Upper lobe of left lung (tissue), 6 donors: ENCODE data around the gene ROCK2. TPM values are rescaled to one million over a fixed set of nuclear protein-coding genes. Genes with fewer than 3 reads are reported as not detected.

Experiments used
- ATAC-seq, 2 donors: fragments of 200-7000 bp; cut with Tn5 transposase; one replicate each; pipeline ENCODE4 v1.9.1; 2022; ENCODE audit warnings: mild to moderate bottlenecking in 2 of 2, moderate library complexity in 2 of 2; ENCODE audit not compliant: low FRiP score in 2 of 2
- DNase-seq, 2 donors: peaks; one replicate each; pipeline ENCODE4 v3.0.0-alpha.2; 2019 to 2020
- H3K27ac ChIP-seq, 4 donors: fragments of 200-600 bp; sonication (generic); one replicate each; pipeline ENCODE4 v1.5.1; 2016 to 2019
- H3K27me3 ChIP-seq, 4 donors: fragments of 200-600 bp; sonication (generic); one replicate each; pipeline ENCODE4 v1.5.1; 2017 to 2019
- H3K36me3 ChIP-seq, 4 donors: fragments of 200-600 bp; sonication (generic); one replicate each; pipeline ENCODE4 v1.5.1; 2016 to 2019
- H3K4me1 ChIP-seq, 4 donors: fragments of 200-600 bp; sonication (generic); one replicate each; pipeline ENCODE4 v1.5.1; 2018 to 2019
- H3K4me3 ChIP-seq, 4 donors: fragments of 200-600 bp; sonication (generic); one replicate each; pipeline ENCODE4 v1.5.1; 2017 to 2019; ENCODE audit warnings: mild to moderate bottlenecking in 2 of 4, moderate library complexity in 1 of 4
- H3K9me3 ChIP-seq, 4 donors: fragments of 200-600 bp; sonication (generic); one replicate each; pipeline ENCODE4 v1.5.1; 2018 to 2019
- EP300 ChIP-seq, 4 donors: sonication (generic); formaldehyde crosslinking; IDR thresholded peaks; one replicate each; pipeline ENCODE4 v1.5.1; 2017; ENCODE audit warnings: antibody characterized with exemption in 4 of 4, control low read depth in 2 of 4
- POLR2A ChIP-seq, 4 donors: fragments of 450-650 bp; IDR thresholded peaks; one replicate each; pipeline ENCODE4 v1.5.1; 2016 to 2017; ENCODE audit warnings: antibody characterized with exemption in 4 of 4, mild to moderate bottlenecking in 2 of 4
- POLR2AphosphoS5 ChIP-seq, 2 donors: sonication (generic); formaldehyde crosslinking; IDR thresholded peaks; one replicate each; pipeline ENCODE4 v1.5.1; 2017; ENCODE audit warnings: antibody characterized with exemption in 2 of 2
- WGBS, 2 donors: methylation state at CpG; one replicate each; pipeline ENCODE4 v1.1.5; 2017 to 2018; 5-methylcytosine and 5-hydroxymethylcytosine counted together
- total RNA-seq, 6 donors: library from RNA; depleted of rRNA in 4 of 6; stranded (reverse); fragments of >200 nt in 4 of 6; gene quantifications; one replicate each; pipeline versions ENCODE4 v1.1.0 to v1.2.1, GENCODE V29; 2016 to 2021
- TF ChIP-seq, protein P1 (sequence below), 6 experiments: fragments of 450-650 bp in 4 of 6; fragments of 200-600 bp in 2 of 6; sonication (generic) in 2 of 6; IDR thresholded peaks; one replicate each; pipeline ENCODE4 v1.5.1; 2016 to 2019; ENCODE audit warnings: antibody characterized with exemption in 6 of 6
- donor health status: DM: no; HTN: no; CAD: no; lungs with moderate emphysema.
- donor health status: DM: no; HTN: yes; CAD: no; lungs with severe emphysema.

Gene ROCK2
- total RNA-seq, 6 donors from 2014 or later, result 37.6 to 99.7 (median 56.2) TPM

DNA sequence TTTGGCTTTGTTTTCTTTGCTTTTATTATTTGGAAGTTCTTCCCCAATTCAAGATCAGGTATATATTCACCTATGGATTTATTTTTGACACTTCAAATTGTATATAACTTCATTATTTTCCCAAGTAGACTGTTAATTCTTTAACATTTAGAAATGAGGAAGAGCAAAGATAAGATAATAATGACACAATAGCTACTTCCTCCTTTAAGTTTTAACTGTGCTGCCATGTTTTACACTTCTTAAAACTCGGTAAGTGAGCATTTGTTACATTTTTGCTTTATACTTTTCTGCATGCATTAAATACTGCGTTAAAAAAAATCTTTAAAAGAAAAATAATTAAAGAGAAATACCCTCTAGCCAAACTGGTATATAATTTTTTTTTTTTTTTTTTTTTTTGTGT, 156.7 kb downstream of the ROCK2 start:
- ATAC-seq (no peak), DNase-seq (no peak)
- Histone ChIP-seq H3K4me3 (no peak overlapping the region), H3K27ac (no peak overlapping the region), H3K36me3 (peaks cover 5 to 78% (median 24%) of the 10 kb centered on the region in 4 donors), H3K27me3 (no peaks in the 10 kb centered on the region), H3K4me1 (no peaks in the 10 kb centered on the region), H3K9me3 (no peaks in the 10 kb centered on the region)
- TF ChIP-seq, protein P1, sequence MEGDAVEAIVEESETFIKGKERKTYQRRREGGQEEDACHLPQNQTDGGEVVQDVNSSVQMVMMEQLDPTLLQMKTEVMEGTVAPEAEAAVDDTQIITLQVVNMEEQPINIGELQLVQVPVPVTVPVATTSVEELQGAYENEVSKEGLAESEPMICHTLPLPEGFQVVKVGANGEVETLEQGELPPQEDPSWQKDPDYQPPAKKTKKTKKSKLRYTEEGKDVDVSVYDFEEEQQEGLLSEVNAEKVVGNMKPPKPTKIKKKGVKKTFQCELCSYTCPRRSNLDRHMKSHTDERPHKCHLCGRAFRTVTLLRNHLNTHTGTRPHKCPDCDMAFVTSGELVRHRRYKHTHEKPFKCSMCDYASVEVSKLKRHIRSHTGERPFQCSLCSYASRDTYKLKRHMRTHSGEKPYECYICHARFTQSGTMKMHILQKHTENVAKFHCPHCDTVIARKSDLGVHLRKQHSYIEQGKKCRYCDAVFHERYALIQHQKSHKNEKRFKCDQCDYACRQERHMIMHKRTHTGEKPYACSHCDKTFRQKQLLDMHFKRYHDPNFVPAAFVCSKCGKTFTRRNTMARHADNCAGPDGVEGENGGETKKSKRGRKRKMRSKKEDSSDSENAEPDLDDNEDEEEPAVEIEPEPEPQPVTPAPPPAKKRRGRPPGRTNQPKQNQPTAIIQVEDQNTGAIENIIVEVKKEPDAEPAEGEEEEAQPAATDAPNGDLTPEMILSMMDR (IDR thresholded peaks at IDR 0.05), result no peak
- TF ChIP-seq EP300 (IDR thresholded peaks at IDR 0.05), result no peak
- no peak for TF ChIP-seq POLR2A (IDR thresholded peaks at IDR 0.05)
- no peak for TF ChIP-seq POLR2AphosphoS5 (IDR thresholded peaks at IDR 0.05)
- WGBS, 2 donors, result 76 to 87% methylated on average over 2 of the region's 2 CpGs

- Histone ChIP-seq H3K9me3 (no peaks in the 10 kb centered on the region), H3K27ac (no peak overlapping the region), H3K4me3 (no peak overlapping the region), H3K4me1 (no peaks in the 10 kb centered on the region), H3K27me3 (no peaks in the 10 kb centered on the region), H3K36me3 (peaks cover 5 to 77% (median 24%) of the 10 kb centered on the region in 4 donors)
- ATAC-seq (no peak), DNase-seq (no peak)
- 88 to 90% methylated on average over 7 of the region's 7 CpGs for WGBS, 2 donors
- TF ChIP-seq EP300 (IDR thresholded peaks at IDR 0.05) (no peak), POLR2AphosphoS5 (IDR thresholded peaks at IDR 0.05) (no peak), POLR2A (IDR thresholded peaks at IDR 0.05) (no peak)
Observed at GRCh38 chr2:11187083-11187619, 157.3 kb downstream of the ROCK2 start.

DNA sequence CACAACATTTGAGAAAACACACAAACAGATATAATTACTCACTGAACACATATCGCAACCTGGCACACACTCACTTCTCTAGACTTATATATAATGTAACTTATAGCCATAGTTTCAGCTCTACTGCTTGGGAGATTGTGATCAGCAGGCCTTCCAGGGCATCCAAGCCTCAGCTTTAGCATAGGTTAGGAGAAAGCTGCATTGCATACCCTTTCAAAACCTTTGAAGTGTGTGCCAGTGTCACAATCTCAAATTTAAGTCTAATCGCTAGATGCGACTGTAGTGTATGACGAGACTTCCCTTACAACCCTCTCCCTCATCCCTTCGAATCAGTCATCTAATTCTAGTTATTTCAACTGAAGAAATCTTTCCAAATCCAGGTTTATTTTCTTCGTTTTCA, 158.3 kb downstream of the ROCK2 start:
- 93% methylated on average over 6 of the region's 6 CpGs for WGBS, 2 donors
- Histone ChIP-seq H3K4me1 (no peaks in the 10 kb centered on the region), H3K9me3 (no peaks in the 10 kb centered on the region), H3K27ac (no peak overlapping the region), H3K36me3 (peaks cover 0 to 76% (median 21%) of the 10 kb centered on the region in 4 donors), H3K4me3 (no peak overlapping the region), H3K27me3 (no peaks in the 10 kb centered on the region)
- TF ChIP-seq POLR2A (IDR thresholded peaks at IDR 0.05) (no peak), POLR2AphosphoS5 (IDR thresholded peaks at IDR 0.05) (no peak), EP300 (IDR thresholded peaks at IDR 0.05) (no peak)
- TF ChIP-seq, protein P1 (IDR thresholded peaks at IDR 0.05), result no peak
- DNase-seq, result no peak
- ATAC-seq, result no peak

DNA sequence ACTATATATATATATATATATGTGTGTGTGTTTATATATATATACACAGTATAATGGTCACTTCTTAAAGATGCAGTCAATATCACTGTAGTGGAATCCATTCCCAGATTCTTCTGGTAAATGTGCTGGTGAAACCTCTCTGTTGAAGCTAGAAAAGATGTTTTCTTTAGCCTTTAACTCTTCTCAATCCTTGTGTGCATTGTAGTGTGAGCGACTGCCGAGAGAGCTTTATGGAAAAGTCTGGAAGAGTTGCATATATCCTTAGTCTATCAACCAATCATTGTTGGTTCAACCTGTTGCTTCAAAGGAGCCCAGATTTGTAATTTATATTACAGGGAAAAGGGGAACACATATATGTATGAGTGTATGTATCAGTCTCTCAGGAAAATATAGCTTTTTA, 161.5 kb downstream of the ROCK2 start:
- ATAC-seq, result no peak
- Histone ChIP-seq H3K27me3 (no peaks in the 10 kb centered on the region), H3K9me3 (no peaks in the 10 kb centered on the region), H3K4me3 (no peak overlapping the region), H3K36me3 (peaks cover 0 to 65% (median 11%) of the 10 kb centered on the region in 4 donors), H3K27ac (no peak overlapping the region), H3K4me1 (peaks cover 0 to 5% (median 0%) of the 10 kb centered on the region in 4 donors)
- no peak for TF ChIP-seq POLR2AphosphoS5 (IDR thresholded peaks at IDR 0.05)
- no peak for TF ChIP-seq EP300 (IDR thresholded peaks at IDR 0.05)
- TF ChIP-seq POLR2A (IDR thresholded peaks at IDR 0.05), result no peak
- TF ChIP-seq, protein P1 (IDR thresholded peaks at IDR 0.05), result no peak
- DNase-seq, result no peak
- 96 to 100% methylated on average over 2 of the region's 2 CpGs for WGBS, 2 donors

GRCh38 chr2:11180653-11181052, 163.8 kb downstream of the ROCK2 start:
- Histone ChIP-seq H3K27ac (no peak overlapping the region), H3K36me3 (peaks cover 0 to 48% (median 11%) of the 10 kb centered on the region in 4 donors), H3K4me3 (no peak overlapping the region), H3K27me3 (no peaks in the 10 kb centered on the region), H3K9me3 (no peaks in the 10 kb centered on the region), H3K4me1 (peaks cover 0 to 5% (median 0%) of the 10 kb centered on the region in 4 donors)
- DNase-seq (no peak), ATAC-seq (no peak)
- TF ChIP-seq POLR2AphosphoS5 (IDR thresholded peaks at IDR 0.05) (no peak), POLR2A (IDR thresholded peaks at IDR 0.05) (no peak), EP300 (IDR thresholded peaks at IDR 0.05) (no peak)
- TF ChIP-seq, protein P1 (IDR thresholded peaks at IDR 0.05), result no peak
- 89 to 98% methylated on average over 6 of the region's 6 CpGs for WGBS, 2 donors
